ENCODE data around the gene RRBP1. TPM values are rescaled to one million over a fixed set of nuclear protein-coding genes. Genes with fewer than 3 reads are reported as not detected.
"Not testable (repeated sequence)": the region's sequence is repeated elsewhere in the genome, so short reads cannot be mapped to it uniquely, and the experiment has no call there.

The RRBP1 gene
- total RNA-seq, 1 donor from 2014 or later = 102 TPM

DNA sequence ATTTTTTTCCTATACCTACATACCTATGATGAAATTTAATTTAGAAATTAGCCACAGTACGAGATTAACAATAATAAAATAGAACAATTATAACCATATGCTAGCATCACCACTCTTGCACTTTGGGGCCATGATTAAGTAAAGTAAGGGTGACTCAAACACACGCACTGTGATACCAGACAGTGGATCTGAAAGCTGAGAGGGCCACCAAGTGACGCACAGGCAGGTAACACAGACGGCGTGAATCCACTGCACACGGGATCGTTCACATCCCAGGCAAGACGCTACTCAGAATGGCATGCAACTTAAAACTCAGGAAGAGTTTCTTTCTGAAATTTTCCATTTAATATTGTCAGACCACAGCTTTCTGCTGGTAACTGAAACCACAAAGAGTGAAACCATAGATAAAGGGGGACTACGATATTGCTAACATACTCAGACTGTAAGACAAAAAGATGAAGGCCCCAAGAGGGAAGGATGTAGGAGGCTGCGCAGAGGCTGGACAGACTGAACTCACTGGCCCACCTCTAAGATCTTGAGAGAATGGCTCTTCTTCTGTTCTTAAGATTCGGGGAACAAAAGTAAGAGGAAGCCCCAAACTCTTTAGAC, 17.9 kb downstream of the RRBP1 start:
- DNase-seq (ENCODE audit: low read depth, low spot score) = no peak

DNA sequence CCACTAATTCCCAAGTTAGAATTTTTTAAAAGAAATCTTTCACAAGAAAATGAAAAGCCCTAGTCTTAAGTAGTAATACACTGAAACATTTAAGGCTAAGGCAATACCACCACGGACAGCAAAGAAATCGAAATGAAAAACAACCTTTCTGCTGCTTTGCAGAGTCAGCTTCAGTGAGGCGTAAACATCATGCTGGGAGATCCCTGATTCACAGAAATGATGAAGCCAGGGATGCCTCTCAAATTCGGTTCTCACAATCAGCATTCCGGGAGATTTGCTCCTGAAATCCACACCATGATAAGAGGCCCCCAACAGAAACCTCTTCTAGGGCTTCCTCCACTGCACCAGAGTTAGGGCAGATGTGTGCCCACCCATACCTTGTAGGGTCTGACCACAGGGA, 18.6 kb downstream of the RRBP1 start:
- DNase-seq (ENCODE audit: low read depth, low spot score) = no peak

DNA sequence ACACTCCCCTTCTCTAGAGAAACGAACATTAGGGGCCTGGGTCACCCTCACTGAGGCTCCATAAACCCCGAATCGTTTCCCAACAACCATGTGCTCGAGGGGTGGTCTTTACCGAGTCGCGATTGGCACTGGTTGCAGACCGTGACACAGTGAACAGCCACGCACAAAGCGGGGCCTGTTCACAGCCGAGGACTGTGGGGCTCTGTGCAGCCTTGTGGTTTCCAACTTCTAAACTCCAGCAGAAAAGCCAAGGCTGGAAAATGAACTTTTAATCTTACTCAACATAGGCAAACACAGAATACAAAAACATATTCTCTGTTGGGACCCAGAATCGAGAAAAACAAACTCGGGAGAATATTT, 19.0 kb downstream of the RRBP1 start:
- DNase-seq (ENCODE audit: low read depth, low spot score) = no peak

DNA sequence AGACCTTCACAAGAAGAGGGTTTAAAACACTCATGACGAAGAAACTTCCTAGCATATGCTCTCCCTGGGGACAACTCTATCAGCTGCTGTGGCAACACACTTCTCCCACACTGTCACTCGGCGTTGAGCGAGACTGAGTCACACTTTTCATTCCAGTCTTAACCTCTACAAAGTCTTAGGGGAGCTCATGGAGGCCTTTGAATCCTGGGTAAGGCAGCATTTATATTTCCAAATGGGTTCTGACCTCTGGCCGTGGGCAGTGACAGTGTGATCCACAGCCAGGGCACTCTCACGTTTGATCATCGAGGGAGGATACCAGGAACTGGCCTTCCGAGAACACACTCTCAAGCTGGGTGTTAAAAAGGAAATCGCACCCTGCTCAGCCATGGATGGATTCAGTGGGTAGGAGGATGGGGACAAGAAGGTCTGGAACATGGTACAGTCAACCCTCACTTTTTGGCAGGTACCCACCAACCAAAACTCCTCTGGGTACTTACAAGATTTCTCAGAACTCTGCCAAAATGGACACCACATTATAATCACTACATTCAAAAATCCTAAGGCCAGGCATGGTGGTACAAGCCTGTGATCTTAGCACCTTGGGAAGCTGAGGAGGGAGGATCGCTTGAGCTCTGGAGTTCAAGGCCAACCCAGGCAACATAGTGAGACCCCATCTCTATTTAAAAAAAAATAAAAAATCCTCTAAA, 19.6 kb downstream of the RRBP1 start:
- no peak for DNase-seq (ENCODE audit: low read depth, low spot score)

DNA sequence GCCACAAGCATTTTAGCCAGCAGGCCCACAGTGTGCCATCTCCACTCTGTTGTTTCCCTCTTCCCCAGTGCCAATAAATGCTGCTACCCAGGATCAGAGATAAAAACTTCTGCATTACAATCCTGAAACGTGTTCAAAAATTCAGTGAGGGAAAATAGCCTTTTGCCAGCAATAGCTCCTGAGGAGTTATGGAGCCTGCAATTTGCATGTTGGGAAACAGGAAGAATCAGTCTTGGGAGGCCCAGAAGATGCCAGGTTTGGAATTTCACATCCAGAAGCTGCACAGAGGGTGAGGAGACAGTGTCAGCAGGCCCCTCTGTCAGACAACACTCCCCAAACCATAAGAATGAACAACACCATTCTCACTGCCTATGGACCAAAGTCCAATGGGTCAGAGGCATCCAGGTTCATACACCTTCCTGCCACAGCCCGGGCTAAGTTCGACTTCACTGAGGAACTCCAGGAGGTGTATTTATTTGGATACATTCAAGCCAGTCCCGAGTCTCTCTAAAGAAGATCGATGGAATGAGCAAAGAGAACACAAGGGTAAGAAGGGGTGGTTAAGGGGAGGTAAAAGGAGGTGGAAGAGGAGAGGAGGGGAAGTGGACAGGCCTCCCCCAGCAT, 20.8 kb downstream of the RRBP1 start:
- no peak for DNase-seq (ENCODE audit: low read depth, low spot score)

DNA sequence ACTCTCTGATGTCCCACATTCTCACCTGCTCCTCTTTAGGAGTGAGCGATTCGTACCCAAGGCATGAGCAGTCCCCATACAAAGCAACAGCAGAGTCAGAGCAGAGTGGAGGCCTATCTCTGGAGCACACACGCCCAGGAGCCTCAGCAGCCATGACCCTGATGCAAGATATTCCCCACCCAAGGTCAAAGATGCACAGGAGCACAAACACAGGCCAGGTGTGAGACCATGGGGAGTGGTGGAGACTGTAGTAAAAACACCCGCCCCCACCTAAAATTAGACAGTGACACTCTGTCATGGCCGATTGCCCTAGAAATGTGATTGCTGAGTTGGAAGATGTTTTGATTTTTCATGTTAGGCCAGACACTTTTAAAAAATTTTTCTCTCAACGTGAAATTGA, 21.4 kb downstream of the RRBP1 start:
- no peak for DNase-seq (ENCODE audit: low read depth, low spot score)

DNA sequence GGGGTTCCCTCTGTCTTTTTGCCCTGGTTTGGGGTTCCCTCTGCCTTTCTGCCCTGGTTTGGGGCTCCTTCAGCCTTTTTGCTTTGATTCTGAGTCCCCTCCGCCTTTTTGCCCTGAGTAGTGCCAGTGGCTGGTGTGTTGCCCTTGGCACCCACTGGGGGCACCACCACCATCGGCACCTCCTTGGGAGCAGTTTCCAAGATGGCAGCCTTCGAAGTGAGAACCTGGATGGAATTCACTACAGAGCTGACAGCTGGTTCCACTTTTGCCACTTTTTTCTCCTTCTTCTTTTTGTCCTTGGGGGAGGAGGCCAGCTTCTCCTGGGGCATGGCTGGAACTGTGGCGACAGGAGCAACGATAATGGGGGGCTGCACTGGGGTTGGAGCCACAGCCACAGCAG, 22.2 kb downstream of the RRBP1 start:
- no peak for DNase-seq (ENCODE audit: low read depth, low spot score)

DNA sequence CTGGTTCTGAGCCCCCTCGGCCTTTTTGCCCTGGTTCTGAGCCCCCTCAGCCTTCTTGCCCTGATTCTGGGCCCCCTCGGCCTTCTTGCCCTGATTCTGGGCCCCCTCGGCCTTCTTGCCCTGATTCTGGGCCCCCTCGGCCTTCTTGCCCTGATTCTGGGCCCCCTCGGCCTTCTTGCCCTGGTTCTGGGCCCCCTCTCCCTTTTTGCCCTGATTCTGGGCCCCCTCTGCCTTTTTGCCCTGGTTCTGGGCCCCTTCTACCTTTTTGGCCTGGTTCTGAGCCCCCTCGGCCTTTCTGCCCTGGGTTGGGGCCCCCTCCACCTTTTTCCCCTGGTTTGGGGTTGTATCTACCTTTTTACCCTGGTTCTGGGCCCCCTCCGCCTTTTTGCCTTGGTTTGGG, 22.7 kb downstream of the RRBP1 start:
- DNase-seq (ENCODE audit: low read depth, low spot score) = not testable (repeated sequence)

DNA sequence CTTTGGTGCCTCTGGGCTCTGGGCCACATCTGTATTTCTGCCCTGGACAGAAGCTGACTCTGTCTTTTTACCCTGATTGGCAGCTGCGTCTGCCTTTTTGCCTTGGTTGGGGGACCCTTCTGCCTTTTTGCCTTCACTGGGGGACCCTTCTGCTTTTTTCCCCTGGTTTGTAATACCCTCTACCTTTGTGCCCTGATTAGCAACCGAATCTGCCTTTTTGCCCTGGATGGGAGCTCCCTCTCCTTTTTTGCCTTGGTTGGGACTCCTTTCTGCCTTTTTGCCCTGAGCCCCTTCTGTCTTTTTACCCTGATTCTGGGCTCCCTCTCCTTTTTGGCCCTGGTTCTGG, 23.4 kb downstream of the RRBP1 start:
- no peak for DNase-seq (ENCODE audit: low read depth, low spot score)

DNA sequence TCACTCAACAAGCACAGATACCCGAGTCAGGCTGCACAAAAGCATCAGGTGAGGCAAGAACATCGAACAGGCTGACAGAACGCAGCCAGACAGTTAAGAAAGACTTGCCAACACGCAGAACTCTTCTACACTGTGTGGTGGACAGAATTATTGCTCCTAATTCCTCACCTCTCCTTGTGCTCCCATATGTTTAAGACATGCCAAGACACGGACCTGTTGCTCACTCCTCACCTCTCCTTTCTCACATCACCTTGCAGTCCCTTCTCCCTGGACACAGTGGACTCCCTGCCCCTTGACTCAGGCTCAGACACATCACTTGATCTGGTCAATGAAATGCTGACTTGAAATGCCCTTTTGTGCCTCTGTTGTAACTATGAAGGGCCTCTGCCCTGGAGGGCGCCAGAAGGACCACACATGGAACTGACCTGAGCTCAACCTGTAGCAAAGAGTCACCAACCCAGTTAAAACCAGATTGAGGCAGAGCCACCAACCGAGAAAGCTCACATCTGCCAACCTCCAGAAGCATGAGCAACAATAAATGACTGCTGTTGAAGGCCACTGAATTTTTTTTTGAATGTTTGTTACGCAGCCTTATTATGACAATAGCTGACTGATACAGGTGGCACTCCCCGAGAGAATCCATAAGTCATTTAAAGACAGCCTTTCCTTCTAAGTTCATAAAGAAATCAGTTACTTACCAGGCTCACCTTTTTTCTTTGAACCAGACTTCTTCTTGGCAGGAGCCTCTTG, 24.0 kb downstream of the RRBP1 start:
- DNase-seq (ENCODE audit: low read depth, low spot score) = no peak

DNA sequence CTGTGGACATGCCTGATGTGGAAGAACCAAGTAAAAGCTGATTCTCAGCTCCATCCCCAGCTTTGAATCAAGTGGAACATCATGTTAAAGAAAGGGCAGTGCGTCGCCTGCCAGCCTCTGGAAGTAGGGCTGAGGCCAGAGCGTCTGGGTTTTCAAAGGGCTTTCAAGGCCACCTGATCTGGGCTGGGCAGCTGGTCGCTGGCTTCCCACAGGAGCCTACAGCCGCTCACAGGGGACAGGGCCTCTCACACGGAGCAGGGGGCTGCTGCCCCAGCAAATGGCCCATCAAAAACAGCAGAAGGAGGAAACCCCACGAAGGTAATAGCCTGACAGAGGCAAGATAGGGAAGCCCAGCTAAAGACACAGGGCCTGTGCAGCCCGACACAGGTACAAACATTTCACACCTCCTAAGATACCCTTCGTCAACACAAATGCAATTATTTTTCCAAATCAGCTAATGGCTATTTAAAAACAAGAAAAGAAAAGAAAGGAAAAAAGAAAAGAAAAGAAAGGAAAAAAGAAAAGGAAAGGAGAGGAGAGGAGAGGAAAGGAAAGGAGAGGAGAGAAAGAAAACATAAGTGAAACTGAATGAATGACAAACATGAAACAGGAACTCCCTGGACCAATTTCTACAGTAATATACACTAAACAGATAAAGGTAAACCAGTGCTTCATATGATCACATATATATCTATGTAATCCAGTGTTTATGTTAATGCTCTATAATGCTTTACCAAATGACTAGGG, 24.8 kb downstream of the RRBP1 start:
- DNase-seq (ENCODE audit: low read depth, low spot score) = no peak

DNA sequence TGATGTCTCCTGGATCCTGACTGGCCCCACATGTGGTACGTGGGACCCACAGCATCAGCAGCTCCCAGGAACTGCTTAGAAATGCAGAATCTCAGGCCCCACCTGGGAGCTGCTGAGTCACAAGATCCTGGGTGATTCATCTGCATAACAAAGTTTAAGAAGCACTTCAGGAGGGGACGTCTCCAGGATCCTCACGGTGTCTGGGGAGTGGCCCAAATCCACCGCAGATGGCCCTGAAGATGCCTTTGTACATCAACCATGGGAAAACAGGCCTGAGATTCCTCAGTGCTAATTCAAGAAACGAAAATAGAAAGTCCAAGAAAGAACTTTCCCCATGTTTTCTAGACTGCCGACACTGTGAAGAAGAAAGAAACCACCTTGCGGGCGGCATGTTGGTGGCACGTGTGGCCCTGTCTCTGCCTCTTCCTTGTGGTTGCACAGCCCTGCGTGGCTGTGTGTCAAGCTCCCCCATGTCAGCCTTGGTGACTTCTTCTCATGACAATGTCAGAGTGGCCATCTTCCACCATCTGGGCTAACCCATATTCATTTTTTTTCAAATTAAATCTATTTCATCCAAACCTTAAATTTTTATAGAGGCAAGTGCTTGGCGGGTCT, 26.1 kb downstream of the RRBP1 start:
- no peak for DNase-seq (ENCODE audit: low read depth, low spot score)

DNA sequence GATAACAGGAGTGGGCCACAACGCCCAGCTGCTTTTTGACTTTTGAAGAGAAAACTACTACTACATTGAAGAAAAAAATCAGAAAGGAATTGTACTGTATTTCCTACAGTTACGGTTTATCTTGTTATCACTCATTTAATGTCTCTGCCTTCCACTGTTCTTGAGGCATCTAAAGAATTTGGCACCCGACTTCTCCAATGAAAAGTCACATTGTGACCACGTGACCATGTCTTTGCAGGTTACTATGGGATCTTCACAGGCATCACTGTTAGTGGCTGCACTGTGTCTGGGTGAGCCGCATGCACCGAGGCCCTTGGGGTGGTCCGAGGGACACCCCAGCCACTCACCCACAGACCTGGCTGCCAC, 26.8 kb downstream of the RRBP1 start:
- DNase-seq (ENCODE audit: low read depth, low spot score) = no peak

DNA sequence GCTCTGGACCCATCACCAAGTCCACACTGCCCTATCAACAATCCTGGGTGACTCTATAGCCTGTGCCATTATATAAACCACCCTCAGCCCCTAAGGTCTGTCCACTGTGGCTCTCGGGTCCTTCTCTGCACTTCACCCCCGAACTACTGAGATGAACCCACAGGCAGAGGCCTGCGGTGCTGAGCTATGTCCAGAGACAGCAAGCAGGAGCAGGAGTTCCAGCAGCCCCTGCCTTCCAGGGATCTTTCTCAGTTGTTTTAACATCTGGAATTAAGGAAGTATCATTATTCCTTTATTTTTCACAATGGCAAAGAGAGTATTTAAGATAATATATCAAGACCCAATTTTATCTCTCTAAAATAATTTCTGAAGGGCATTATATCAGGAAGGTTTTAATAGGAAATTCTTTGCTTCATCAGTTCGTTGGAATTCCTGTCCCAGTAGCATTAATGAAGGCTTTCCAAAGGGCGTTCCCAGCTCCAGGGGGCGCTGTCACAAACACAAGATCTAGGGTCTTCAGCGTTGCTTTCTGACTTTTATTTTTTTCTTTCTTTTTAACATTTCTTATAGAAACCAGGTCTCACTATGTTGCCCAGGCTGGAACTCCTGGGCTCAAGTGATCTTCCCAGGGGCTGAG, 27.3 kb downstream of the RRBP1 start:
- DNase-seq (ENCODE audit: low read depth, low spot score) = no peak

DNA sequence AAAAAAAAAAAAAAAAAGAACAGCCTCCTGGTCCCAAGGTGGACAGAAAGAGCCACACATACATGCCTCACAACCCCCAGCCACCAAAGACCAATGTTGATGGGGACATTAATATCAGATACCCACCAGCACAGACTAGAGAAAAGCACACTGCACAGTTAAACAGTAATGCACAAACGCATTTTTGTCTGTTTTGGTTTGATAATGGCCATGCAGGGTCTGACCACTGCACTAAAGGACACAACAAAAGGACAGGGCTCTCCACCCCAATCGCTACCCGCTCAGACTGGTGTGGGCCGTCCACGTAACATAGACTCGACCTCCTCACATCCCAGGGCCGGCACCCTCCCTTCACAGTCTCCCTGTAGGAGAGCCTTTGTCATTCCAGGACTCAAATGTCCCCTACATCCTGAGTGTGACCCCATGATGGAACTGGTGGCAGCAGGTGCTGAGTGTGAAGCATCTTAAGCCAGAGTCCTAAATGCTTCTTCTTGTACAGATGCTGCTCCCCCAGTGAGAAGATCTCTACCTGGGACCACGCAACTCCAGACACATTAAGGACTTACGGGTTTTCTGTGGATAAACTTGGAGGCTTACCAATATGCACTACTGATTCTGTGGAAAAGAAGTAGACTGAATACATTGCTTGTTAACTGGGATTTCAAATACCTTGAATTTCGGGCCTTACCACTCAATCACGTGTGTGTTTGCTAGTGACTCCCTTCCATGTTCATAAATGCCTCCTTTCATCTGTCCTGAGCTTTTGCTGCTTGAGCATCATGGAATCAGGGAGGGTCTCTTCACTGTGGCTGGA, 28.0 kb downstream of the RRBP1 start:
- no peak for DNase-seq (ENCODE audit: low read depth, low spot score)

DNA sequence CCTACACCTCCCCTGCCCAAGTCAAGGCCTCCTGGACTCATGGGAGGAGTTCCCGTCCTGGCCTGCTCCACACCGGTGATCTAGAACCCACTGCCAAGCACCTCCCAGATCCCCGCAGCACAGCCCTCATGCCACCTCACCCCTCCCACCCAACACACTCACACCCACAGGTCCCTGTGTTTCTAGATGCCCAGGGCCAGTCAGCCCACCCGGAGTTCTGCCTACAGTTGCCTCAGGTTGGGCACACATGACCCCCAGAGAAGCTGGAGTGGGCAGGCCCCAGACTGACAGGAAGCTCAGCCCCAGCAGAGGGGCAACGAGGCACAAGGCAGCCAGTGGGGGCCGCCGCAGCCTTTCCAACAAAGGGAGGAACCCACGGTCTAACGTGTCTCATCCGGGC, 29.6 kb downstream of the RRBP1 start:
- no peak for DNase-seq (ENCODE audit: low read depth, low spot score)

DNA sequence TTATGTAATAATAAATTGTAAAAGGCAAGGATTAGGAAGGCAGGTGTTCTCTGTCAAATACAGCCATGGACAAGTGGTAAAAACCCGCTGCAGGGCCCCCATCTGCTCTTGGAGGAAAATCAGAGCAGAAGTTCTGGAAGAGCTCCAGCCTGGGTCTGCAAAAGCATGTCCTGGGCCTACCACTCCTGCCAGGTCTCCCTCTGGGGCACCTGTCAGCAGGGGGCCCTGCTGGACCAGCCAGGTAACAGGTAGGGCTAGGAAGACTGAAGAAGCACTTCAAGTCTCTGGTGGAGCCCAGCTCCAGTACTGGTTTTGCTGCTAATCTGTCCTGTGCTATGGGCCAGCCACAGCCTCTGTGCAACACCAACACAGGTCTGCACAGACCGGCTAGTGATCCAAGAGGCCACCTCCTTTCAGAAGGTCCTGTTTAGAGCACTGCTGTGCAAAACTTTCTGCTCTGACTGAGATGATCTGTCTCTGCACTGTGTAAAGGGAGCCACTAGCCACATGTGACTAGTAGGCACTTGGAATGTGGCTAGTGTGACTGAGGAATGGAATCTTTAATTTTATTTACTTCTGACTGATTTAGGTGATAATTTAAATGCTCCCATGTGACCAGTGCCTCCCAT, 30.2 kb downstream of the RRBP1 start:
- DNase-seq (ENCODE audit: low read depth, low spot score) = no peak

DNA sequence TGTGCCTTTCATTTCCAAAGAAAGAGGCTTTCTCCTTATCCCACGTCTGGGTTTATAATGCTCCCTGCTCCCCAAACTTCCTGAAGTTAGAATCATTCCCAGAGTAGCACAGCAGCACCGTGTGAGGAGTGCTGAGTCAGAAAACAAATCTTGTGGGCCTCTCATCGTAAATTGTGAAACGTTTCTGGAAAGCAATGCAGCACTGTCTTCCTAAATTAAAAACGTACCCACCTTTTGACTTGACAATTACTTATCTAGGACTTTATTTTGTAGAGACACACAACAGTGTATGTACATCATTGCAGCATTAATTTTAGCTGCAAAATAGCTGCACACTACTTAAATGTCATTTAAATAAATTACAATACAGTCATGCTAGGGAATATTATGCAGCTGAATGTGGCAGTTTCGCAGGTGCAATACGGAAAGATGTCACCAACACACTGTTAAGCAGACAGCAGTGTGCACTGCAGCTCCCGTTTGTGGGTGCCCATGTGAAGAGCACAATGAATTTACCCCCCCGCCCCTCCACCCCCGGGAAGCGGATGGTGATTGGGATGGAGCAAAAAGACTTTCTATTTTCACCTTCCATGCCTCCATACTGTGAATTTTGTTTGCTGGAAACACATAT, 30.8 kb downstream of the RRBP1 start:
- no peak for DNase-seq (ENCODE audit: low read depth, low spot score)
